Measurements from ENCODE around the gene IGF2.

Gene IGF2

DNA sequence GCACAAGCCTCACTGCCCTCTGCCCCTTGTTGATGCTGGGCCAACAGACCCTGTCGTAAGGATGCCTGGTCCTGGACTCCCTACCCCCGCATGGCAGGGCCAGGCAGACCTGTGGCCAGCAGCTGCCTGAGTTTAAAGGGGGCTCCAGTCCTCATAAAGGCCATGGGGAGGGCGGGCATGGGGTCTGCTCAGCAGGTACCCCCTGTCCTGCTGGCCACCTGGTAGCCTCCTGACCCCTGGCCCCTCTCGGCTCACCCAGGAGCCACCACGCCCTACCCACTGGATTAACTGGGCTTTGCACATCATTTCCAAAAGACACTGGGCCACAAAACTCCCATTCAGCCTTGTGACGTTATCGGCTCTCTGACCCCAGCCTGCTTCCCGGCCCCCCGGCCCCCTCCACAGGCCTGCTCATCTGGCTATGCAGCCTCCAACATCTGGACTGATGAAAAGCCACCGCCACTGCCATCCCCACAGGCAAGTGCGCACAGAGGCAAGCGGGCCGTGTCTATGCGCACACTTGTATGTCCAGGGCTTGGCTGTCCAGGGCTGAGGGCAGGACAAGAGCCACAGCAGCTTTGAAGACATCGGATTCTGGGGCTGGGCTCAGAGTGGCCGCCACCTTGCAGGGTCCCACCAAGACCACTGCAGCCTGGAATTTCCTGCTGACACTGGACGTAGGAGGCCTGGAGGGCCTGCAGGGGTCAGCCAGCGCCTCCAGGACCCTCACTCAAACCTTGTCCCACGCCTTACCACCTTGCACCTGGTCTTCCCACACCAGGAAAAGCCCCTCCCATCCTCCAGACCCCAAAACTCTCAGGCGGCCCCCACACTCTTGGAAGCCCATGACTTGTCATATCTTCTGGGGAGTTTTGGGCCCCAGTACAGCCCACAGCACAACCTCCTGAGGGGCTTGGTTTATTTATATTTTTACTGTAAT is 48.7 kb downstream of the IGF2 start:
- no peak for DNase-seq

DNA sequence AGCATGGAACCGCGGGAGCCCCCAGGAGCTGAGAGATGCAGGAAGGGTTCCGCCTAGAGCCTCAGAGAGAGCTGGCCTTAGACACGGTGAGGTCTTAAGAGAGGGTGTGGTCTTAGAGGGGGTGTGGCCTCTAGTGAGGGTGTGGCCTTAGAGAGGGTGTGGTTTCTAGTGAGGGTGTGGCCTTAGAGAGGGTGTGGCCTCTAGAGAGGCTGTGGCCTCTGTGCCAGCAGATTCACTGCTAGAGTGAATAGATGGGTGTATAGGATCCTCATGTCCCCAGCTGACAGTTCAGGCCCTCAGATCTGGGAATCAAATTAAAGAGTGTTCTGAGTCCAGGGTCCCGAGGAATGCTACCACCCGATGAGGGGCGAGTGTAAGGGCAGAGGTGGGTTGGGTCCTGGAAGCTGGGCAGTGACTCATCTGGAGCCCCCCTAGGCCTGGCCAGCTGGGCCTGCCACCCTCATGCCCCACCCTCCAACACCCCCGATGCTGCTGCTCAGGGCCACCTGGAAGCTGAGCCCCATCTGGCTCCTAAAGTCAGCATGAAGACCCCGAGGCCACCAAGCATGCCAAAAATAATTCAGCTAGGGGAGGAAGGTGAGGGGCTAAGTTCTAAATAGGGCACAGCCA is 49.5 kb downstream of the IGF2 start:
- peak; percentile 86 for DNase-seq

GRCh38 chr11:2088746-2089535 is 50.2 kb downstream of the IGF2 start:
- DNase-seq, result peak; percentile 27

GRCh38 chr11:2088284-2088683 is 50.9 kb downstream of the IGF2 start:
- DNase-seq, result no peak

GRCh38 chr11:2086239-2087040 is 52.7 kb downstream of the IGF2 start:
- no peak for DNase-seq

GRCh38 chr11:2085251-2086066 is 53.7 kb downstream of the IGF2 start:
- DNase-seq, result no peak

DNA sequence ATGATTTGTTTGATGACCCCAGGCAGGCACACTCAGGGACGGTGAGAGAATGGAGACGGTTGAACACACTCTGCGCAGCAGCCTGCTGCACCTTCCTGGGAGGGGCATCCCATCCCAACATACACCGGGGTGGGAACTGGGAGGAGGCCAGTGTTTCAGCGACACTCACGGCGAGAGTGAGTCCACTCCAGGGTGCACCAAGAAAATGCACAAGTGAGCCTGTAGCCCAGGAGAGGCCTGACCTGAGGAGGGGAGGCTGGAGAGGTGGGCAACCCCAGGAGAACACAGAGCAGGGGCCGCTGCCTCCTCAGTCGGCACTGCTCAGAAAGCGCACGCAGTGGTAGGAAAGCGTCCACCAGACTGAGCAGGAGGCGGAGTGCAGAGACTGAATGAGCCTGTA is 54.5 kb downstream of the IGF2 start:
- no peak for DNase-seq

All from hematopoietic multipotent progenitor cell treated with erythropoietin and hydrocortisone succinate and interleukin-3 and kit ligand, for 6 days (in vitro differentiated cells).